Ovary (tissue), 3 donors: ENCODE measurements around the gene A1BG.

Experiments used
- EP300 ChIP-seq: sonication (generic); formaldehyde crosslinking; IDR thresholded peaks from one replicate; pipeline ENCODE4 v1.6.1; 2017; ENCODE audit warnings: antibody characterized with exemption
- POLR2A ChIP-seq: fragments of 450-650 bp; IDR thresholded peaks from one replicate; pipeline ENCODE4 v1.6.1; 2017; ENCODE audit warnings: antibody characterized with exemption, mild to moderate bottlenecking, moderate library complexity
- TF ChIP-seq, protein P1 (sequence below), 3 donors: fragments of 450-650 bp in 2 of 3; fragments of 200-600 bp in 1 of 3; IDR thresholded peaks; one replicate each; pipeline versions ENCODE4 v1.5.1 to v1.8.0; 2016 to 2022; ENCODE audit warnings: antibody characterized with exemption in 3 of 3, mild to moderate bottlenecking in 1 of 3
- donor health status: DM: no; HTN: no; CAD: no.

DNA sequence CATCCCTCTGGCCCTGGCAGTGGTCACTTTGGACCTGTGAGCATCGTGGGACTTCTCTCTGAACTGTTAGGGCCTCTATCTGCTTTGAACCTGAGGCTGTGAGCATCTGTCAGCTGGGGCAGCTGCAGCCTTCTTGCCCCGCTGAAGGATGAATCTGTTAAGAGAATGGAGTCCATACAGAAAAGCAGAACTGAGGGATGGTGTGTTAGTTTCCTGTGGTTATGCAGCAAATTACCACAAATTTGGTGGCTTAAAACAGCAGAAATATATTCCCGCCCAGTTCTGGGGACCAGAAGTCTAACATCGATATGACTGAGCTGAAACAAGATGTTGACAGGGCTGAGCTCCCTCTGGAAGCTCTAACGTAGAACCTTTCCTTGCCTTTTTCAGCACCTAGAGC lies 10.9 kb upstream of the A1BG start:
- TF ChIP-seq POLR2A (no peak), EP300 (no peak)
- TF ChIP-seq, protein P1, sequence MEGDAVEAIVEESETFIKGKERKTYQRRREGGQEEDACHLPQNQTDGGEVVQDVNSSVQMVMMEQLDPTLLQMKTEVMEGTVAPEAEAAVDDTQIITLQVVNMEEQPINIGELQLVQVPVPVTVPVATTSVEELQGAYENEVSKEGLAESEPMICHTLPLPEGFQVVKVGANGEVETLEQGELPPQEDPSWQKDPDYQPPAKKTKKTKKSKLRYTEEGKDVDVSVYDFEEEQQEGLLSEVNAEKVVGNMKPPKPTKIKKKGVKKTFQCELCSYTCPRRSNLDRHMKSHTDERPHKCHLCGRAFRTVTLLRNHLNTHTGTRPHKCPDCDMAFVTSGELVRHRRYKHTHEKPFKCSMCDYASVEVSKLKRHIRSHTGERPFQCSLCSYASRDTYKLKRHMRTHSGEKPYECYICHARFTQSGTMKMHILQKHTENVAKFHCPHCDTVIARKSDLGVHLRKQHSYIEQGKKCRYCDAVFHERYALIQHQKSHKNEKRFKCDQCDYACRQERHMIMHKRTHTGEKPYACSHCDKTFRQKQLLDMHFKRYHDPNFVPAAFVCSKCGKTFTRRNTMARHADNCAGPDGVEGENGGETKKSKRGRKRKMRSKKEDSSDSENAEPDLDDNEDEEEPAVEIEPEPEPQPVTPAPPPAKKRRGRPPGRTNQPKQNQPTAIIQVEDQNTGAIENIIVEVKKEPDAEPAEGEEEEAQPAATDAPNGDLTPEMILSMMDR (IDR thresholded peaks at IDR 0.05), result no peak
